Subcutaneous adipose tissue (tissue), 4 donors: ENCODE measurements around the gene RTL3. TPM values are rescaled to one million over a fixed set of nuclear protein-coding genes. Genes with fewer than 3 reads are reported as not detected.

Experiments
- total RNA-seq, 4 donors: library from RNA; depleted of rRNA; stranded (reverse); fragments of >200 nt; gene quantifications; one replicate each; pipeline ENCODE4 v1.1.0, GENCODE V29; 2016
- TF ChIP-seq, protein P1 (sequence below): fragments of 450-650 bp; IDR thresholded peaks from one replicate; pipeline ENCODE4 v1.5.1; 2016; ENCODE audit warnings: low read depth, mild to moderate bottlenecking, control low read depth, antibody characterized with exemption, moderate library complexity

The RTL3 gene, protein sequence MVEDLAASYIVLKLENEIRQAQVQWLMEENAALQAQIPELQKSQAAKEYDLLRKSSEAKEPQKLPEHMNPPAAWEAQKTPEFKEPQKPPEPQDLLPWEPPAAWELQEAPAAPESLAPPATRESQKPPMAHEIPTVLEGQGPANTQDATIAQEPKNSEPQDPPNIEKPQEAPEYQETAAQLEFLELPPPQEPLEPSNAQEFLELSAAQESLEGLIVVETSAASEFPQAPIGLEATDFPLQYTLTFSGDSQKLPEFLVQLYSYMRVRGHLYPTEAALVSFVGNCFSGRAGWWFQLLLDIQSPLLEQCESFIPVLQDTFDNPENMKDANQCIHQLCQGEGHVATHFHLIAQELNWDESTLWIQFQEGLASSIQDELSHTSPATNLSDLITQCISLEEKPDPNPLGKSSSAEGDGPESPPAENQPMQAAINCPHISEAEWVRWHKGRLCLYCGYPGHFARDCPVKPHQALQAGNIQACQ
- under 1 TPM in 3 of 4 donors, not detected in 1; 0.22 to 0.49 (median 0.34) TPM for total RNA-seq

DNA sequence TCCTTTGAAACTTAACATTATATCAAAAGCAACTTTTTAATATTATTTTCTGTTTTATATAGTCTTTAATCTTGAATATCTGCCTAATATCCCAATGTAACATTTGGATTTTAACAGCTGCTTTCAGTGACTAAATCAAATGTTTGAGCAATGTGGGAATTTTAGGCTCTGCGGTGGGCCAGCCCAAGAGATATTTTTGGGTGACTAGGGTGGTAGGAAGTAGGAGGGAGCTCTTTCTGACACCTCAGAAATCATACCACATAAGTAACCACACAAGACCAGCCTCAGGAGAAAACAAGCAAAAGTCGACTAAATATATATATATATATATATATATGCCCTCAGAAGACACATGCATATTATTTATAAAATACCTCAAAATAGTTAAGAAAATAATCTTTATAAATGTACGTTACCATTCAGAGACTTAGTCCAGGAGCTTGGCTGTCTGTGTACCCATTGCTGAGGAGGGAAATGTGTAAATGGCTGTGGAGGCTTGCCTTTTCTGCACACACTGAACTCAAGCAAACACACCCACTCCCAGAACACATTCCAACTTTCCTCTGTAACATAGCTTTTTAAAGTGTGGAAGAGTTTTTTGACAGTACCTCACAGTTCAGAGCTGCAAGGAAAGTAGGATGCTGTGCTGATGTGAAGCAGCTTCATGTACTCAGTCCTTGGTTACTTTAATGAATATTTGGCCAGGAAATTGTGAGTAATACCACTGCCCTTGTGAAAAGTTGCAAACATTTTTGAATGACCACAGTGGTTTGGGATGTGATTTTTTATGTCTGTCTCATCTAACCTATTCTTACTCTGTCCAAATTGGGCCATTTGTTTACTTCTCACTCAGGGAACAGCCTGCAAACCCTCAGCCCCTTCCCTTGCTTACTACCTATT lies at the start of gene RTL3:
Gene RTL3, minus strand, starts transcription at position 484 of the 900 bp plus-strand sequence. CDS start 908 bp downstream, outside the sequence.
- TF ChIP-seq, protein P1, sequence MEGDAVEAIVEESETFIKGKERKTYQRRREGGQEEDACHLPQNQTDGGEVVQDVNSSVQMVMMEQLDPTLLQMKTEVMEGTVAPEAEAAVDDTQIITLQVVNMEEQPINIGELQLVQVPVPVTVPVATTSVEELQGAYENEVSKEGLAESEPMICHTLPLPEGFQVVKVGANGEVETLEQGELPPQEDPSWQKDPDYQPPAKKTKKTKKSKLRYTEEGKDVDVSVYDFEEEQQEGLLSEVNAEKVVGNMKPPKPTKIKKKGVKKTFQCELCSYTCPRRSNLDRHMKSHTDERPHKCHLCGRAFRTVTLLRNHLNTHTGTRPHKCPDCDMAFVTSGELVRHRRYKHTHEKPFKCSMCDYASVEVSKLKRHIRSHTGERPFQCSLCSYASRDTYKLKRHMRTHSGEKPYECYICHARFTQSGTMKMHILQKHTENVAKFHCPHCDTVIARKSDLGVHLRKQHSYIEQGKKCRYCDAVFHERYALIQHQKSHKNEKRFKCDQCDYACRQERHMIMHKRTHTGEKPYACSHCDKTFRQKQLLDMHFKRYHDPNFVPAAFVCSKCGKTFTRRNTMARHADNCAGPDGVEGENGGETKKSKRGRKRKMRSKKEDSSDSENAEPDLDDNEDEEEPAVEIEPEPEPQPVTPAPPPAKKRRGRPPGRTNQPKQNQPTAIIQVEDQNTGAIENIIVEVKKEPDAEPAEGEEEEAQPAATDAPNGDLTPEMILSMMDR = no peak

DNA sequence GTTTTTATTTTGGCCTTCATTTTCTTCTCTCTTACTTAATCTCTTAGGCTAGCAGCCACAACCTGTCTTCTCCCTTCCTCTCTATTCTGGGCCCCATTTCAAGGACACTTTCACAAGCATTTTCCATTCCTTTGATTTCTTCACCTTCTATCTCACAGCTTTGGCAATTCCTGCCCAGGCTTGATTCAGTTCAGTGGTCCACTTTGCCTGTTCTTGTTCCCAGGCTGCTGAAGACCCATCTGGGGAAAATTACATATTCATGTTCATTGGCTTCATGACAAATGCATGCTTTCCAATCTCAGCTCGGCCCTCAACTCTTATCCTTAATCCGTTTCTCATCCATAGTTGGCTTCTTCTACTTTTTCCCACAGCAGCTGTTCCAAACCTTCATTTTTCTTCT lies 49.7 kb upstream of the RTL3 start:
- TF ChIP-seq, protein P1 = no peak

DNA sequence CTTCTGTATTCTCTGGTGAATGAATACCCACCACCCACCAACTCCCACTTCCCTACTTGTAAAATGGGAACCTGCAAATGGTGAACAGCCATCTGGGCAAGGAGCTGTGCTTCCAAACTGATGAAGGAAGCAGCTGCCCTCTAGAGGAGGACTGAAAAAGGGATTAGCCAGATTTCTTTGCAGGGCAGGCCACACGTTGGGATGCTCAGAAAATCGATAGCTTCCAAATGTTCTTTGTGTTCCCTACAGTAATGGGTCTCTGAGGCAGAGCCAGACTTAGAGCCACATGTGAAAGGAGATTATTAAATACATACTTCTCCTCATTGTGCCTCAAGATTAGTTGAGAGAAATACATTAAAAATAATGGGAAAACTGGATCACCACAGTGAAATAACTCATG lies 49.1 kb upstream of the RTL3 start:
- TF ChIP-seq, protein P1 = no peak

DNA sequence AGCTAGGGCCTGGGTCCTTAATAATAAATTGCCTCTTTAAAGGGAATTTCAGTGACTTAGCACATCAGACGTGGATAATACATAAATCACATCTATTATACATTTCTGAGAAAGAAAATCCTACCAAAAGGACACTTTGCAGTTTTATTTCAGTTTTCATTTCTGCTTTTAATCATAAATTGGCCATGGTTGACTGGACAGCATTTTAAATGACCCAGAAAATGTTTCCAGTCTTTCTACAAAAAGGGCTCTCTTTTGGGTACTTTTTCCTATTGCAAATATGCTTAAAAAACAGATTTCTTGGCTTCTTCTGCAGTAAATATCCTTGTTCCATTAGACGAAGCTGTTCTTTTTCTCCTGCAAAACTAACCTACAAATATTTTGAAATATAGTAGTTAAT lies 46.9 kb upstream of the RTL3 start:
- TF ChIP-seq, protein P1 = no peak

DNA sequence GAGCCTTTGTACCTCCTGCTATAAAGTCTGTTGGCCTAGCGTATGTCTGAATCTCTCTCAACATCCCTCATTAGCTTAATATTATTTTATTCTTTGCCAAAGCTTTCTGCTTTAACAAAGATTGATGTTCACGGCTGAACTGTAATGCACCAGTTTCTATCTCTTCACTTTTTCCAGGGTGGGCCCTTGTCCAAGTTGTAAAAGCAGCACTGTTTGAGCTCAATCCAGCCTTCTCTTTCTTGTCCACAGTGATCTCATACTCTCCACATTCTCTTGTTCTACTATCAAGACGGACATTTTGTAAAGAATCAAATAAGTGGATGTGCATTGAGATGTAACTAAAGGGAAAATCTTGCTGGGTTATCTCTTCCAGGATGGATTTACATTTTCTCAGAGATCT lies 34.4 kb upstream of the RTL3 start:
- TF ChIP-seq, protein P1 = no peak

DNA sequence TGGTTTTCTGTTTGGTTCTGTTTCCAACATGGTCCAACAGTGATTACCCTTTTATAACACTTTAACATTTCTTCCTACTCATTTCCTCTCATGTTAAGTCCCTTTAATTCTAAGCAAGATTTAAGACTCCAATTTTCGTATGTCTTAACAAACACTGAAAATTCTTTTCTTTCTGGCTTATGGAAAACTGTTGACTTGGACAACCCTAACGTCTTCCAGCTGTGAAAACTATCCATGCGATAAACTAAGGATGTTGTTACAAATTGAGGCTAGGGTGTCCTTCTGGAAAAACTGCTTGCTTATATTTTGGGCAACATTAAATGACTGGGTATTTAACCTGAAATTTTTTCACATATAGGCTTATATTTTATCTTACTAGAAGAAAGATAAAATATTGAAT lies 33.9 kb upstream of the RTL3 start:
- TF ChIP-seq, protein P1 = no peak

DNA sequence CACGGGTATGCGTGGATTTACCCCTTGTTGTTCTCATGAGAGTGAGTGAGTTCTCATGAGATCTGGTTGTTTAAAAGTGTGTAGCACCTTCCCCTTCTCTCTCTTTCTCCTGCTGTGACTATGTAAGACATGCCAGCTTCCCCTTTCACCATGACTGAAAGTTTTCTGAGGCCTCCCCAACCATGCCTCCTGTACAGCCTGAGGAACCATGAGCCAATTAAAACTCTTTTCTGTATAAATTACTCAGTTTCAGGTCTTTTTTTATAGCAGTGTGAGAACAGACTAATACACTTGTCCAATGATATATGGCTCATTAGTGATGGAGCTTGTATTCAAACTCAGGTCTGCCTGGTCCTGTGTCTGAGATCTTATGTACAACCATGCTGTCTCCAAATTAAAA lies 28.5 kb upstream of the RTL3 start:
- TF ChIP-seq, protein P1 = no peak
